Fibroblast of skin of left quadriceps (primary cell): ENCODE measurements around the gene ANKH.

ENCODE experiments used
- DNase-seq, 2 experiments: peaks; one replicate each; pipeline ENCODE4 v3.0.0-alpha.2; 2013; ENCODE audit warnings: low read depth in 2 of 2

Gene ANKH

DNA sequence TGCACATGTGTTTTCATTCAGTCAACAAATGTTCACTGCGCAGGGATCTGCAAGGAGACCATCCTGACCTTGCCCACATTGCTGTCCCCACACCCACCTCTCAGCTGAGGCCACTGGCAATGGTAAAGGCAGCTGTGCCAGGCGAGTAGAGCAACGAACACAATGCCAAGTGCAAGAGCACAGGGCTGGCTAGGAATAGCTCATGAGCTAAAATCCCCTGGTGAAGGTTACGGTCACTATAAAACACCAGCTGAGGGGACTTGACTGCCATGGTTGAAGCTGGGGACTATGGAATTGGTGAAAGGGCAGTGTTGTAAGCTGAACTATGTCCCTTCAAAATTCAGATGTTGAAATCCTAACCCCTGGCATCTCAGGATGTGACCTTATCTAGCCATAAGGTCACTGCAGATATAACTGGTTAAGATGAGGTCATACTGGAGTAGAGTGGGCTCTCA is 111.0 kb downstream of the ANKH start:
- DNase-seq, result no peak

DNA sequence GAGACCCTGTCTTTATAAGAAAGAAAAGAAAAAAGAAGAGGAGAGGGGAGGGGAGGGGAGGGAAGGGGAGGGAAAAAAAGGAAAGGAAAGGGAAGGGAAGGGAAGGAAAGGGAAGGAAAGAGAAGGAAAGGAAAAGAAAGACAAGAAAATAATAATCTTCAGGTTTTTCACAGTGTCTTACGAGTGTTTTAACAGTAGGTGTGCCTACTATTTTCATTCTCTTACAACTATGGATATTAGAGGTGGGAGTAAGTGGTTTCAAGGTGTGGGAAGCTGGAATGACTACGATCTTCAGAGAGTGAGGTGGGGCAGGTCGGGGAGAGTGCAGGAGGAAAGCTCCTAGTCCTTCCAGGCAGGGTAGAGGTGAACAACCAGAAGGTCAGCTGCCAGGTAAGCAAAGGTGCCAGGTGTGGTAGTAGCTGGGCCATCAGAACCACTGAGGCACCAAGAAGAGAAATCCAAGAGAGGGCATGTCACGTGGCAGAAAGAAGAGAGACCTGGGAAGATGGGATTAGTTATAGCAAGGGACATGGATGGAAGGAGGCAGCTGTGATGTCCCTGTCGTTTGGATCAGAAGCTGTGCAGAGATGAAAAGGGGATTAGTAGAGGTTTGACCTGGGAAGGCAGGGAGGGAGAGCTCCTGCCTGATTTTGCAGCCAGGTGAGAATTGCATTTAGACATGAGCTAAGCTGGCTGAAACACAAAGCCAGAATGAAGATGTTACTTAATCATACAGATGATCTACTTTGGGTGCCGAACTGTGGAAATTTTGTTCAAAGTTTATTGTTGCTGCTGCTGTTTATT is 111.6 kb downstream of the ANKH start:
- no peak for DNase-seq

DNA sequence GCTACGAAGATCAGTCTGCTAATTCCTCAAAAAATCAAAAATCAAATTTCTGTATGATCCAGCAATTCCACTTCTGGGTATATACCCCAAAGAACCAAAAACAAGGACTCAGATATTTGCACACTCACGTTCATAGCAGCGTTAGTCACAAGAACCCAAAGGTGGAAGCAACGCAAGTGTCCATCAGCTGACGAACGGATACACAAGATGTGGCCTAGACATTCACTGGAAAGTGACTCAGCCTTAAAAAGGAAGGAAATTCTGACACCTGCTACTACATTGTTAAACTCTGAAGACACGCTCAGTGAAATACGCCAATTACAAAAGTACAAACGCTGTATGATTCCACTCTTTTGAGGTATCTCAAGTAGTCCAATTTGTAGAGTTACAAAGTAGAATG is 113.7 kb downstream of the ANKH start:
- no peak for DNase-seq

DNA sequence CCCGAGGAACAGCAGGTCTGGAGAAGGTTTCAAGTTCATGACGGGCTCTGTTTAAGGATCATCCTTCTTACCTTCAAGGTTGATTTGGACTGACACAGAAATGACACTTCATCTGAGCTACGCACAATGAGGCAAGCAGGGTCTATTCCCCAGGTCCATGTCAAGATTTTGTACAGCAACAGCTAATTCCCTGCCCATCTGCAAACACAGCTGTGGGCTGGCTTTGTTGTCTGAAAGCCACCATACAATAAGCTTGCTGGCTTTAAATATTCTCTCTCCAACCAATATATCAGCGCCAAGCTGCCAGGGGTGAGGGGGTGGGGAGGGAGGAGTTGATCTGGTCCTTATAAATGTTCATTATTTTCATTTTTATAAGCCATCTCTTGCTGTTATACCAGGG is 115.1 kb downstream of the ANKH start:
- DNase-seq, result no peak

DNA sequence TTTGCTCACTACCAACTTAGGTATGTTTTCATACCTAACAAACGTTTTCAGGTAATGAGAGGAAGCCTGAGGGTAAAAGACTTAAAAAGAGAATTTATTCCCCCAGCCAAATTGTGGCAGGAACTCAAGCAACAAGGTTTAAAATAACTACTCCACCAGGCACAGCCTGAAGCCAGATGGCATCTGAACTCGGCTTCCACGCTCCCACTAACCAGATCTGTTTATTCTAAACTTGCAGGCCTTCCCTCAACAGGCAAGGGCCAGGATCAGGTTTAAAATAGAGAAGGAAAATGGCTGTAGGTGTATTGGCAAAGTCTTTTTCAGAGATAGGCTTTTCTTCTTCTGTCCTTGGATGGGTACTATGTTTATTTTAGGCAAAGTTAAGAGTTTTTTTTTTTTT is 117.6 kb downstream of the ANKH start:
- DNase-seq, result no peak

DNA sequence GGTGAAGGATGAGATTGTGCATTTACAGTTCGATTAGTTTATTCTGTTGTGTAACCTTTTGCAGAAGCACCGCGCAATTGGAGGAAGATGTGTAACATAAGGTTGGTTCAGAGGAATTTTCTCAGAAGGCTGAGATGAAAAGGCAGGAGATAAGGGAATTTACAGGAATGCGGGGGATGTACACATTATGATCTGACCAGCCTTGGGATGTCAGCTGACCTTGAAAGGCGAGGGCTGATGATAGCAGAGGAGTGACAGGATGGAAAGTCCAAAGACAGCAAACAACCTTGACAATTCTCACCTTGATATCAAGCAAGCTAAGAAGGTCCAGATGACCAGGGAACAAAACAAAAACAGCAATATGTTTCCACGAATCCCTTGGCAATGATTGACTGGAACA is 118.3 kb downstream of the ANKH start:
- no peak for DNase-seq

DNA sequence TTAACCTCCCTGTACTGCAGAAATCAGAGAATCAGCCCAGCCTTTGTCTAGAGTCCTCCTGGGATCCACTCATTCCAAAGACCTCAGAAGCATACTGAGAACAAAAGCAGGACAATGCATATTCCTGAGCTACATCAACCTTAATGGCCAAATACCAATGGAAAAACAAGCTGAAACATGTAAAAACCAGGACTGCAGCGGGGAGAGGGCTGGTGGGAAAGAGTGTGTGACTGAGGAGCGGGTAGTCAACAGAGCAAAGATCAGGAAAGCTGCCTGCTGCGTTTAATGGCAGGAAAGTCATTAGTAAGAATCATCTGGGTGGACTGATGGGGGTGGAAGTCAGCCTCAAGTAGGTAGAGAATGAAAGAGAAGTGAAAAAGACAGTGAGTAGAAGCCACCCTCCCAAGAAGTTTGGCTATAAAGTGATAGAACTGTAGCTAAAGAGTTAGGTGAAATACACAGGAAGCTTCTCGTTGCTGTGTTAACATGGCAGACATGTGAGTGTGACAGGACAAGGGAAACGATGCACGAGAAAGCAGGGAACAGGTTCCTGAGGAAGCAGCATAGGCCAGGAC is 119.0 kb downstream of the ANKH start:
- DNase-seq, result no peak

DNA sequence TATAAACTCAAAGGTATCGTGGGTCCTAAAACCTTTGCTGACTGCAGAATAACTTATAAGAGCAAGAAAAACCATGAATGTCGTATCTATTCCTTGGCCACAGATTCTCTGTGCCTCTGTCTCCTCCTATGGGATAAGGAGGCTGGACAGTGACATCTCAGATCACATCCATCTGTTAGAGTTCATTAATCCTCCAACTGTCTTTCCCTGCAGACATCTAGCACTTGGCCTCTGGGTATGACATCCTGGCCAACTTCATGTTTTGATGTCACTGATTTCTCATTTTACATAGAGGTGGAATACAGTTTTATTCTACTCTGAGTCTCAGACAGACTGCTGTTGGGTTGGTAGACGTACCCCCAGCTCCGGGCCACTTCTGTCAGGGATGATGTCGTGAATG is 120.9 kb downstream of the ANKH start:
- no peak for DNase-seq

DNA sequence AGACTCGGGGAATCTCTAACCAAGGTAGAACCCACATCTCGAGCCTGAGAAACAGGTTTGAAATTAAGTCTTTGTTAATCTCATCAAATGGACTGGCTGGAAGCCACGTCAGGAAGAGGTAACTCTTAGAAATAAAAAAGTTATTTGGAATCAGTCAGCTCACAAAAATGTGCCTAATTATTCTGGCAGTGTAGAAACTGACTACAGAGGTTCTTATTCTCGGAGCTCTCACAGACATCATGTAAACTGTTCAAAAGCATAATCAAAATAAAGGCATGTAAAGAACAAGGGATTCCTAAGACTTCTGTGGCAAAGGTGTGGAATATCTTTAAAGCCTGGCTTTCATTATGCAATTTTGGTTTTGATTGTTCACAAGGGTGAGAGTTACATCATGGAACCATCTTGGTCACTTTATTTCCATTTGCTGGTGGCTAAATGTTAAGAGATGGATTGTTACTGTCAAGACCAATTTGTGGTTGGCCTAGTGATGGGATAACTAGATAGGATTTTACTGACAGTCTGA is 121.9 kb downstream of the ANKH start:
- DNase-seq, result peak in 1 of 2 experiments; percentile 4

DNA sequence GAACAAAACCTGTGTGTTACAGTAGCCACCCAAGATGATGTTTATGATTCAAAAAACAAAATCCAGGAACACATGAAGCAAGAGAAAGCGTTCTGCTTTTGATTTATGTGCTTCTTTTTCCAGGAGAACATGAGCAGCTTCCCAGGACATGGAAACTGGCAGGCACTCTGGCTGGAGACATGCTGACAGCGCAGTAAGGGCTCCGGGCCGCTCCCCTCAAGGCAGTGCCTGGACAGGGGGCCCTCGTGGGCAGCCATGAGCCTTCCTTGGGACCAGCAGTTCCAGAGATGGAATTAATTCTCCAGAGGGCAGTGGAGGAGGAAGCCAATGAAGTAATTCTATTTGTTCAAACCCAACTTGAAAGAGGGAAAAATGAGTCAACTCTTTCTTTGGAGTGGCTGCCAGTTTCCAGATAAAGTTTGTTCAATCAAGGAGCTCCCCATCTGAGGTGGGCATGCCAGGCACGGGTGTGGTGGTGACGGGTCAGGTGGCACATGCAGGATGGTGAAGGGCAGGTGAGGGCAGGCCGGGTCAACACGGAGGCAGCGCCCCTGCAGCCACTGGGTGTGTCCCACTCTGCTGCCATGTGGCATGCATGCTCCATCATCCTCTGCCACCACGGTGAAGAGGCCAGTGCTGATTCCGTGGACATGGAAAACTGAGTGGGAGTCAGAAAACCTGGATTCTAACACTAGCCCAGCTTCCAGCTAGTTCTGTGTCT is 123.2 kb downstream of the ANKH start:
- DNase-seq, result no peak

DNA sequence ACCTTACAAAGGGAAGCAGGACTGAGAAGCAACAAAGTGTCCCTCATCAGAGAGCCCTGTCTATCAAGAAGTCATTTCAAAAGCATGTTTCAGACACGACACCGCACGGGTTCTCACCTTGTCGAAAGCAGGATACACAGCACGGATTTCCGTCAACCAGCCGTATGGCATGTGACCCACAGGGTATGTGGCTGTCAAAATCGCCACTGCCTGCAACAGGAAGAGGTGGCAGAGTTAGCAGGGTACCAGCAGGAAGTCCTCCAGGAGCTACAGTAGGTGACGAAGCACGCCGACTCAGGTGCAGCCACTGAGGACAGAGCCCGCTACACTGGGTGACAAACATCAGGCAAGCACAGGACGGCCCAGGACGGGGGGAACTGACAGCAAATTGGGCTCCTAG is 125.8 kb downstream of the ANKH start:
- DNase-seq, result no peak

DNA sequence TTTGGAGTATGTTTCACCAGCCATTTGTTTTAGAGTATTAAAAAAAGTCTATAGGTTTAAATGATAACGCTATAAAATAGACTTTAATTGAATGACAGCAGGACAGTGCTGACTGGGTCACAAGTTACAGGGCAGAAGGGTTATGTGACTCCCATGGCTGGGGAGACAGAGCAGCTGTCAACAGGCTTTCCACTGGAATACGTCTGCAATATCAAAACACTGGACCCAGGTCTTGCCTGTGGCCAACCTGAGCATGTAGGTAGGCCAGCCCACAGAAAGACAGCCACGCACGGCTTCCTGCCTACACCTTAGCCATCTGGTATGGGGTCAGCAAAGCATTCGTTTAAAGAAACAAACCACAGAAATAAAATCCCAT is 126.4 kb downstream of the ANKH start:
- no peak for DNase-seq

DNA sequence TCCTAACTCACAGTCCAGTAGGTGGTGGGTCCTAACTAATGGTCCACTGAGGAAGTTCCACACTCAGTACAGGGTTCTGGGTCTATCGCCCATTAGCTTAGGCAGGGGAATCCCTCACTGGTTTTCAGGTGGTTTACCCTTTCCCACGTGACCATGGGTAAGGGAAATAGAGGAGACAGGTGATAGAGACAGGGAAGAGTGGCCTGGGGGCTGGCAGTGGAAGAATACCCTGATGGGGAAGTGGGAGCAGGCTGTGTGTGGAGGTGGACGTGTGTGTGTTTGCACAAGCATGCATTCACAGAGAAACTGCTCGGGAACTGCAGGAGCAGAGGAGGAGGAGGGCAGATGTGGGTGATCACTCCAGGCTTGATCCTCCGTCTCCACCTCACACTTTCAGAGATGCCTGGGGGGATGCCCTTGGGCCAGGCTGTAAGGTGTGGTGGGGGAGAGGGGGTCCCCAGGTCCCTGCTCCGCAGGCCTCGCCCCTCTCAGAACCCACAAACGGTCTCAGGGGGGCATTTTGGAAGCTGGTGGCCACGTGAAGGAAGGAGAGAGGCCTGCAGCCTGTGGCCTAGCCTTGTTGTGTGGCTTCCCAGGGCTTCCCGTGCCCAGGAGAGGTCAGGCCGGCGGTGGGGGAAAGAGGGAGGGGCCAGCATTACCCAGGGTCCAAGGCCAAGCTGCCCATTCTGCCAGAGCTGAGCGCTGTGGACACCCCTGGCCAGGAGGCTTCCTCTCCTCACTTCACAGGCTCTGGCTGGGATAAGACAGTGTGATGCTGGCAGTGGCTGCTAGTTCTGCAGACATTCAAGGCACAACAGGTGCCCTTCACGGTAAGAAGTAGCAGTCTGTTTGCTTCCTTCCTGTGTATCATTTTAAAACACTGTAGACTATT is 127.0 kb downstream of the ANKH start:
- no peak for DNase-seq

DNA sequence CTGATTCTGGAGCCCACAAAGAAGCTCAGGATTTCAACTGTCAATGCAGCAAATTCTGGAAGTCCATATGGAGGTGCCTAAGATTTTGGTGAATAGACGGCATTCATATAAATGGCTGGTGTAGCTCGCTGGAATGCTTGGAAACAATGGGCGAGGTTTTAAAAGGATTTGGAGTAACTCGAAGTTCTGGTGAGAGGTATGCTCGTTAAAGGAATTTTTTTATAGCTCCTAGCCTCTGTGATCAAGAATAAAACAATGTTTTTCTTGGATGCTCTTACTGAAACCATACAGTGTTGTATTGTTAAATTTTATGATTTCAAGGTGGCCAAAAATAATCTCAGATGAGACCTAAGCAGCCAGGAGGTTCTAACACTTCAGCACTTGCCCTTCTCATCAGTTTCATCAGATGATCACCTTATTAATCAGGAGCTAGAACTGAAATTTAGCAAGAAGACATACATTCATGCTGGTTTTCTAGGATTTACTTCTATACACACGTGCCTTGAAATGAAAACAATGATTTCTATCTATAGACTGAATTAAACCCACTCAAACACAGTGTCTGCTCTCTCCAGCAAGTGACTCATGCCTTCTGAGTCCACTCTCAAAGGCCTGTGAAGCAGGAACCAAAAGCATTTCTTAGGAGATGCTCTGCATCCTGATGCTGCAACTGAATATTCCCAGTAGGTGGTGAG is 127.8 kb downstream of the ANKH start:
- peak in 1 of 2 experiments; percentile 12 for DNase-seq

DNA sequence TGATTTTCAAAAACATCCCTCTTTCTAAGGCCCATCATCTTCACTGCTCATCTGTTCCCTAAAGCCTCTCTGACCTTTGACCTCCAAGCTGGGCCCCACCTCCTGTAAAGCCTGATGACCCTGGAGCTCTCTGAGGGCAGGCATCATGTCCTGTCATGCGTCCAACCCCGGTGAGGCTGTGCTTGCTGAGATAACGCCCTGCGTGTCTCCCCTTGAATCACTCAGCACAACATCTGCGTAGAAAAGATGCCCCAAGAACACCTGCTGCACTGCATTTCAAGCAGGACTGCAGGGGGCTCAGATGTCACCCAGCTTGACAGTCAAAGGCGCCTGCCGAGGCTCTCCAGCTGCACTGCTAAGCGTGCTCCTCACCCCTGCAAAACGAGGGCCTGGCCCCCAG is 129.1 kb downstream of the ANKH start:
- DNase-seq, result no peak

DNA sequence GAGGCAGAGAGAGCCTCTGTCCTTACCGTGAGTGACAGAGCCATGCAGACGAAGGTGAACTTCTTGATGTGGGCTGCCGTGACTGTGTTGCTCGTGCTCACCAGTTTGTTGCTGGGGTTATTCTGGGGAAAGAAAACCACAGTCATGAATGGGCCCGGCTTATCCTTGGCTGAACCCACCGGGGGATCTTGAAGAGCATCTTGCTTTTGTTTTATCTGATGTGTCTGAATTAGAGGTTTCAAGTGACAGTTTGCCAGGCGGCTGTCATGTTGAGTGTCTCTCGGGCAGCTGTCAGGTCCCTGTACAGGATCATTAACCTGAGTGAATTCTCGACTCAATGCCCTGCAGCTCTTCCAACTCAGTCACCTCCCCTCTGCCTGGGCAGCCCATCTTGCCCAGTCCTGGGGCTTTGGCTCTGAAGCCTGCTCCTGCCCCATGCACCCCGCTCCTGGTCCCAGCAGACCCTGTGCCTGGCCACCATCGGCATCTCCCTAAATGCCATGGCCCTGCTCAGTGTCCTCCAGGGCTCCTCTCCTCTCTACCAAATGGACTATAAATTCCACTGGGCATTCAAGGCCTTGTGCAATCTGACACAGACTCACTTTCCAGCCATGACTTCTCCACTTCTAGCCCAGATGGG is 129.7 kb downstream of the ANKH start:
- DNase-seq, result no peak

DNA sequence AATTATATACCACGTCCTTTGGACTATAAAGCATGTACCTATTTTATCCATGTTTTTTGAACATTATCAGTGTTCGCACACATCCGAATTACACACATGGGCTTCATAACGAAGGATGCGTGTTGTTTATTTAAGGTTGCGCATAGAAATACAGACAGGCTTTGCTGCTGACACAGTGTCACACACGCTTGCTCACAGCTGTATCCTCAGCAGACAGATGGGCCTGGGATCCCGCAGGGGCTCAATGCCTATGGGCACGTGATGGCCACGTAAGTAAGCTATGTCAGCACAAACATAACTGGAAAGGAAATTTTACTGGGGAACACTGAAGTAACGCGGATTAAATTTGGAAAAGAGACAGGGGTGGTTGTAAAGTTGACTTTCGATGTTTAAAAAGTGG is 130.4 kb downstream of the ANKH start:
- no peak for DNase-seq

DNA sequence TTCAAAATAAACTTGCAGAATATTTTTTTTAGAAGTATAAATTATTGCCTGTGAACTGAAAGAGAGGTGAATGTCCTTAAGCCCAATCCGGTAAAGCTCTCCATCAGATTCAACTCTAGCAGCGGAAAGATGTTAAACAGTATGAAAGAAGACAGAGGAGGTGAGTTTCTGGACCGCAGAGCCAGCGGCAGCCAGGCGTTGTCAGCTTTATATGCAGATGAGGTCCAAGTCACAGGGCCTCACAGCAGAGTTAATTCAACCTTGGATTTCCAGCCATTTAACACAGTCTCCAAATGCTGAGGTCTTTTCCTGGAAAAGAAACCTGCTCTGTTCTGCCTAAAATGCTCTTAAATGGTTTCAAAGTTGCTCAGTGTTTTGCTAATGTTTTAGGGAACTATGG is 131.6 kb downstream of the ANKH start:
- DNase-seq, result no peak

DNA sequence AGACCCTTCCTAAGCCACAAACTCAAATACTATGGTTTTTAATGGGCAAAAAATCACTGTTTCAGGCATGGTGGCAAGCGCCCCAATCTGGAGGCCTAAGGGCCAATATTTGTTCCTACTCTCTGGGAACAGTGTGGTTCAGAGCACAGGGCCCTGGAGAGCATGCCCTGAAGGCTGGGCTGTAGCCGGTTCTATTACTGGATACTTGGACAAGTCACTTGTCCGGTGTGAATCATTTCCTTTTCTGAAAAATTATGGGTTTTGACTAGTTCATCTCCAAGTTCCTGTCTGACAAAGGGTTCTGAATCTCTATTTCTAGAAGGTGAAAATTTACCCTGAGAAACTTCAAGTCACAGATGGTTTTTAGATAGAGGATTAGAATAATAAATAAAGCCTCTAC is 132.0 kb downstream of the ANKH start:
- no peak for DNase-seq

DNA sequence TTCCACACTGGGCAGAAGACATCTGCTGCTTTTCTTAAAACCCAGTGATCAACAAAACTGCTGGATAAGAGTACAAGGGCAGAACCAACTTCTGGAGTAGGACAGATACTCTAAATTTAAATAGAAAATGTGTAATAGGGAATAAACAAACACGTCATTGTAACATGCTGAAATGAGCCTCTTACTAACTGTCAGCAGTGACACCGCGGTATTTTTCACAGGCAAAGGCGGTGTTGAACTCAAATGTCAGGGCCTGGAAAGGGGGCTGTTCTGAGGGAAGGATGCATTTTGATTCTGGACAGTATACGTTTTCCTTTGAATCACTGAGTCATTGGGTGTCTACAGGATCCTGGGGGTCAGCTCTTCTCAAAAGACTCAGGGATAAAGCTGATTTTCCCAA is 133.5 kb downstream of the ANKH start:
- no peak for DNase-seq

DNA sequence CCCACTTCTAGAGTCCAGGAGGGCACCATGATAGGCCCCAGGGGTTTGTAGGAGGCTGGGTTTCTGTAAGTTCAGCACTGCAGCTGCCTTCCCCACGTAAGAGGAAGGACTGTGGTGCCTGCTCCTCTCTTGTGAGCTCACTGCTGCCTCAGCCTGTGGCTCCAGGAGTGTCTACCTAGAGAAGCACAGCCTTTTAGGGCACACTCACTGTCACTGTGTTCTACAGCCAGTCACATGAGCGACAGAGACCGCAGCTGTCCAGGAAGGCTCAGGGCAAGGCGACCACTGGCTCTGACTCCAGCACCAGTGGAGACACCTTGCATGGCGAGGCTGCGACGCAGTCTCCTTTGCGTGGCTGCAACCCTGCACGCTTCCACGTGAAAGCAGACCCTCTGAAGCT is 134.3 kb downstream of the ANKH start:
- DNase-seq, result no peak
